Fibroblast of the aortic adventitia (primary cell): ENCODE measurements around the gene LRP1. TPM values are rescaled to one million over a fixed set of nuclear protein-coding genes. Genes with fewer than 3 reads are reported as not detected.

ENCODE experiments used
- DNase-seq: peaks from one replicate; pipeline ENCODE4 v3.0.0-alpha.2; 2010; ENCODE audit warnings: low read depth
- H3K4me3 ChIP-seq: 2 replicates; pipeline ENCODE4 v1.5.1; 2011; ENCODE audit warnings: low read depth, mild to moderate bottlenecking, control low read depth, low read length, moderate library complexity
- total RNA-seq: library from RNA; depleted of rRNA; stranded (reverse); fragments of >200 nt; gene quantifications from 2 replicates; pipeline ENCODE4 v1.2.3, GENCODE V29; 2012; ENCODE audit warnings: low replicate concordance
- TF ChIP-seq, protein P1 (sequence below): IDR thresholded peaks from 2 replicates; pipeline ENCODE4 v1.5.1; 2011; ENCODE audit warnings: mild to moderate bottlenecking, low read length, control low read depth, inconsistent platforms; ENCODE audit not compliant: insufficient read depth

LRP1 gene
- total RNA-seq, 1 donor, result 541 TPM

DNA sequence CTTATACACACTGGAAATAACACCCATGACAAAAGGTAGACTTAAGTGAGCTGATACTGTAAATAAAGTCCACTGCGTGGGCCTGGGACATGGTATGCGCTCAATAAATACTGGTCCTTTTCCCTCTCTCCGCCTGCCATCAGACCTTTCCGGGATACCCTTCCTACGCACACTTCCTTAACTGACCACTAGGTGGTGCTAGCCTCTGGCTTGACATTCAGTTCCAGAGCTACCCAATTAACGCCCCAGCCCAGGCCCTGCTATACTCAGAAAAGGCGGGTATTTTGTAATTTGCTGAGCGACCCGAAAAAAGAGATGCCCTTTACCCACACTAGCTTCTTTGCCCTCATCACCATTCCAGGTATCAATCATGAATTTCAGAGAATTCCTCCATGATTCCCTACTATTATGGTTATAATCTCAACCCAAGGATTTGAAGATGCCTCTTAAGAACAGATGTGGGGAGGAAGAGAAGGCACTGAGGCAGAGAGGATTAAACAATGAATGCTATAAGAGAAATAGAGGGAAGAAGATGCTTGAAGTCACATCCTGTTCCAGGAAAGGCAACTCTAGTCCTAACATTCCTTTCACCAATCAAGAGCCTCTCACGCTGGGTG is 3.9 kb upstream of the LRP1 start:
- peak; percentile 84 for DNase-seq
- TF ChIP-seq, protein P1, sequence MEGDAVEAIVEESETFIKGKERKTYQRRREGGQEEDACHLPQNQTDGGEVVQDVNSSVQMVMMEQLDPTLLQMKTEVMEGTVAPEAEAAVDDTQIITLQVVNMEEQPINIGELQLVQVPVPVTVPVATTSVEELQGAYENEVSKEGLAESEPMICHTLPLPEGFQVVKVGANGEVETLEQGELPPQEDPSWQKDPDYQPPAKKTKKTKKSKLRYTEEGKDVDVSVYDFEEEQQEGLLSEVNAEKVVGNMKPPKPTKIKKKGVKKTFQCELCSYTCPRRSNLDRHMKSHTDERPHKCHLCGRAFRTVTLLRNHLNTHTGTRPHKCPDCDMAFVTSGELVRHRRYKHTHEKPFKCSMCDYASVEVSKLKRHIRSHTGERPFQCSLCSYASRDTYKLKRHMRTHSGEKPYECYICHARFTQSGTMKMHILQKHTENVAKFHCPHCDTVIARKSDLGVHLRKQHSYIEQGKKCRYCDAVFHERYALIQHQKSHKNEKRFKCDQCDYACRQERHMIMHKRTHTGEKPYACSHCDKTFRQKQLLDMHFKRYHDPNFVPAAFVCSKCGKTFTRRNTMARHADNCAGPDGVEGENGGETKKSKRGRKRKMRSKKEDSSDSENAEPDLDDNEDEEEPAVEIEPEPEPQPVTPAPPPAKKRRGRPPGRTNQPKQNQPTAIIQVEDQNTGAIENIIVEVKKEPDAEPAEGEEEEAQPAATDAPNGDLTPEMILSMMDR, result peak; percentile 97
- H3K4me3 ChIP-seq, result no peak overlapping the region

DNA sequence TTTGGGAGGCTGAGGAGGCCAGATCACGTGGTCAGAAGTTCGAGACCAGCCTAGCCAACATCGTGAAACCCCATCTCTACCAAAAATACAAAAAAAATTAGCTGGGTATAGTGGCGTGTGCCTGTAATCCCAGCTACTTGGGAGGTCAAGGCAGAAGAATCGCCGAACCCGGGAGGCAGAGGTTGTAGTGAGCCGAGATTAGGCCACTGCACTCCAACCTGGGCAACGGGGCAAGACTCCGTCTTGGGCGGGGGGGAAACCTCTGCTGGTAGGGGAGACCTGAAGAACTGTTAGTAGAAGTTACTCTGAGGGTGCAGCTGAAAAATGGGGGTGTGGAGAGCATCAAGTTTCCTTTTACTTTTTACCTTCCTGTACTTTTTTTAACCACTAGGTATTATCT is 2.2 kb upstream of the LRP1 start:
- no peak overlapping the region for H3K4me3 ChIP-seq
- TF ChIP-seq, protein P1, result no peak
- no peak for DNase-seq

DNA sequence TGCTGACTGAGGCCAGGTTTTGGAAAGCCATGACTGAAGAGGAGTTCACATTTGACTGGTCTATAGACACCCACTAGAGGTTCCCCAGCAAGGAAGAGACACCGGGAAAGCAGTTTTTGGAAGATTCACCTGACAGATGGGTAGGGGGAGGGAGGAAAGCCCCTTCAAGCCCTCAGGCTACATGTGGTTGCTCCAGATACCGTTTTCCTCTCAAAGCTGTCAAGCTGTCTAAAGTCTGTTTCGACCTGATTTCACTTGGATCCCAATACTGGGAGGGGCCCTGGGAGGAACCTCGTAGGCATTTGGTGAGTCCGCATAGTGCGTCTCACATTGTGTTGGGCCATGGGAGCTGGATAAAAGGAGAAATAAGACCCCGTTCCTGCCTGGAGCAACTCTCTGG is 1.7 kb upstream of the LRP1 start:
- H3K4me3 ChIP-seq, result no peak overlapping the region
- TF ChIP-seq, protein P1, result no peak
- no peak for DNase-seq

DNA sequence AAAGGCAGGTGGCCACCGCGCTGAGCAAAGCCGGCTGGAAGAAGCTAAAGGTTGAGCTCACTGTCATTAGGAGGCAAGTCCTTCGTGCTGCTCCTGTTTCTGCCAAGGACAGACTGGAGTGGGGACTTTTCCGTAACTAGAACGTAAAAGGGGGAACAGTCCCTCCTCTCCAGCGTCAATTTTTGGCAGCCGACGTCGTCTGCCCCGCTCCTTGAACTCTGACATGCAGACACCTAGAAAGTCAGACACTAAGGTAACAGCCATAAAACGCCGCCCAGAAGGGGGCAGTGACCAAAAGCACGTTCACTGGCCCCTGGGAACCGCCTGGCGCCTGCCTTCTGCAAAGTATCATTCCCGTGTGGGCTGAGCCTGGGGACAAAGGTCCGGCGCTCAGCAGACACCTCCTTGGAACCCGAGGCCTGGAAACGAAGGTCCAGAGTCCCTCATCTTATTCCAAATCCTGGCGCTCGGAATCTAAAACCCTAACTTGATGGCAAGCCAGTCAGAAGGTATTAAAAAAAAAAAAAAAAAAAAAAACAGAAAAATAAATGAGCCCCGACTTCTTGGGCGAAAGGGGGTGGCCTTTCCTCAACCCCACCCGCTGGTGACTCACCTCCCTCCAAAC is 1.1 kb upstream of the LRP1 start:
- DNase-seq, result no peak
- H3K4me3 ChIP-seq, result peak overlapping the region; percentile 89
- TF ChIP-seq, protein P1, result peak; percentile 30

DNA sequence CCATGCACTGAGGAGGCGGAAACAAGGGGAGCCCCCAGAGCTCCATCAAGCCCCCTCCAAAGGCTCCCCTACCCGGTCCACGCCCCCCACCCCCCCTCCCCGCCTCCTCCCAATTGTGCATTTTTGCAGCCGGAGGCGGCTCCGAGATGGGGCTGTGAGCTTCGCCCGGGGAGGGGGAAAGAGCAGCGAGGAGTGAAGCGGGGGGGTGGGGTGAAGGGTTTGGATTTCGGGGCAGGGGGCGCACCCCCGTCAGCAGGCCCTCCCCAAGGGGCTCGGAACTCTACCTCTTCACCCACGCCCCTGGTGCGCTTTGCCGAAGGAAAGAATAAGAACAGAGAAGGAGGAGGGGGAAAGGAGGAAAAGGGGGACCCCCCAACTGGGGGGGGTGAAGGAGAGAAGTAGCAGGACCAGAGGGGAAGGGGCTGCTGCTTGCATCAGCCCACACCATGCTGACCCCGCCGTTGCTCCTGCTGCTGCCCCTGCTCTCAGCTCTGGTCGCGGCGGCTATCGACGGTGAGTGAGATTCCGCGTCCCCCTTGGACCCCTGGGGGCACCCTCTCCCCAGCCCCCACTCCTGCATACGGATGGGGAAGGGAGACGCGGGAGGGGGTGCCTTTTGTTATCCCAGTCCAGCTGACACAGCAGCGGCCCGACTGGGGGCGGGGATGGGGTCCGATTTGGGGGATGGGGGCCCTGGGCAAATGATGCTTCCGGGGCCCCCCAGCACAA is 400 bp downstream of the LRP1 start:
- H3K4me3 ChIP-seq, result peak overlapping the region; percentile 89
- no peak for DNase-seq
- TF ChIP-seq, protein P1, result no peak

DNA sequence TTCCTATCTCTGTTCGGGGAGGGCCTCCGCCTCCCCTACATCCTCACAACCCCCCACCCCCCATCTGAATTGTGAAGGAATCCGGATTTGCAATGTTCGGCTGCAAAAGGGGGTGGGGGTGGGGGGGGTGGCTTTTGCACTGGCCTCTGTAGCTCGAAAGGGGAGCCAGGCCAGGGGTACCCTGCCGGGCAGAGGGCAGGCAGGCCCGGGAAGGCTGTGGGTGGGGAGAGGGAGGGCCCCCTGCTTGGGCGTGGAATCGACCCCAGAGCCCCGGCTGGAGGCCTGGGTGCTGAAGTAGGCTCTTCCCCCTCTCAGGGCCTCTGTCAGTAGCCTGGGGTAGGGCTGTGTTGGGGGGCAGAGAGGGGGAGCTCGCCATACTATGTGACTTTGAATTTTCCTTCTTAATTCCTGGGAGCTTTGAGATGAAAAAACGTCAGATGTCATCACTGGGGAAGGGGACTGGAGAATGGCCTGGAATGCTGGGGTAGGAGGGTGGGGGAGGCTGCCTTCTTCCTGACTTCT is 1.1 kb downstream of the LRP1 start:
- peak overlapping the region; percentile 89 for H3K4me3 ChIP-seq
- TF ChIP-seq, protein P1, result no peak
- no peak for DNase-seq
